ENCODE measurements around the gene GSK3A. TPM values are rescaled to one million over a fixed set of nuclear protein-coding genes. Genes with fewer than 3 reads are reported as not detected.

GSK3A gene
- total and polyA plus RNA-seq, 9 of the 15 experiments (the other 6 are each of a cell fraction or from before 2014, with no cell fraction given): 0.62 to 90.7 (median 33.3) TPM

DNA sequence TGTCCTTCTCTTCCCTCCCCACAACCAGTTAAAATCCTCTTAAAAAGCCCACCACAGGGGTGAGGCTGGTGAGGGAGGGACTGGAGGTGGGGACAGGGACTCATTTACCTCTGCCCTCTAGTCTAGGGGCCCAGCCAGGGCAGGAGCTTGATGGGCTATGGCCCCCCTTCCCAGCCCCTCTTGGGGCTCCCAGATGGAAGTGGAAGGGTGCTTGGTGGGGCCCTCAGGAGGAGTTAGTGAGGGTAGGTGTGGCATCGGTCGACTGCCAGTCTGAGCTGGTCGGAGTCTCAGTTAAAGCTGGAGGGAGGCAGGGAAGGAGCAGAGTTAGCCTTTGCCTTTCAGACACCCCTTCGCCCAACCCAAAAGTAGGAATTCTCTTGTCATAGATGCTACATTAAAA, 11.8 kb downstream of the GSK3A start:
- peaks cover 97% of the 10 kb centered on the region for H3K36me3 ChIP-seq (ENCODE audit: control insufficient read depth, insufficient read depth, low read length)
- ChIA-PET POLR2A (interaction anchor here (2.9 to 7.2 kb wide), 2 partner anchors 9 to 11 kb away, joined by 28 to 116 read pairs; partner anchors contain the start of genes GSK3A and ZNF526), CTCF (ENCODE audit: low intra/inter-chr PET ratio) (no interaction called here)
- DNase-seq (ENCODE audit: extremely low read depth in 1 of 4, low spot score in 3 of 4) (peak in 1 of 4 experiments; percentile 48), FAIRE-seq (no peak), ATAC-seq (no peak)
- H3K9me3 ChIP-seq (replicated peaks; ENCODE audit: control insufficient read depth, insufficient read depth, low read depth, low read length): no peaks in the 10 kb centered on the region
- H3K27ac ChIP-seq (ENCODE audit: extremely low read depth, low read depth, low read length): peak overlapping the region; percentile 75; the same call in 1 of the 3 replicates
- H3K9ac ChIP-seq (ENCODE audit: insufficient read depth in 1 of 2, low read depth in 2 of 2, low read length in 2 of 2): peak overlapping the region in 1 of 2 experiments; percentile 77; a peak in 1 of 4 replicates
- no peak overlapping the region for H2AFZ ChIP-seq (ENCODE audit: low read depth, low read length)
- peaks cover 40% of the 10 kb centered on the region for H3K79me2 ChIP-seq (ENCODE audit: control insufficient read depth, insufficient read depth, low read length)
- H3K4me2 ChIP-seq (ENCODE audit: insufficient read depth, low read length): no peak overlapping the region
- peaks cover 3% of the 10 kb centered on the region for H3K9me1 ChIP-seq (ENCODE audit: control insufficient read depth, insufficient read depth, low read length)
- H3K4me3 ChIP-seq: no peak overlapping the region
- TF ChIP-seq ZNF507 (tag; conservative IDR thresholded peaks at IDR 0.05): no peak
- TF ChIP-seq RBFOX2 (IDR thresholded peaks at IDR 0.05; ENCODE audit: low read depth, low read length): peak; percentile 32; the same call in 1 of the 2 replicates
- TF ChIP-seq POLR2G (IDR thresholded peaks at IDR 0.05; ENCODE audit: low read depth, low read length): 0 out of 2 replicates have a peak, but pooled peaks have one; percentile 28
- in situ Hi-C loops (cut with MboI) (no loop called here), intact Hi-C loops (cut with micrococcal nuclease) (no loop called here)
- peaks cover 34% of the 10 kb centered on the region for H4K20me1 ChIP-seq (replicated peaks; ENCODE audit: control insufficient read depth, insufficient read depth, low read length)
- 100% methylated on average over 4 of the region's 4 CpGs for WGBS (ENCODE audit: insufficient coverage, low coverage, missing lambda C conversion rate)
- H3K4me1 ChIP-seq (replicated peaks in 1 of 2; ENCODE audit: control insufficient read depth in 2 of 2, insufficient read depth in 2 of 2, low read length in 2 of 2): peaks cover 21 to 35% of the 10 kb centered on the region in 2 experiments
- BruUV-seq (replicated peaks): no TSS peak
- no peaks in the 10 kb centered on the region for H3K27me3 ChIP-seq (ENCODE audit: control insufficient read depth in 2 of 2, insufficient read depth in 2 of 2, low read length in 2 of 2)

DNA sequence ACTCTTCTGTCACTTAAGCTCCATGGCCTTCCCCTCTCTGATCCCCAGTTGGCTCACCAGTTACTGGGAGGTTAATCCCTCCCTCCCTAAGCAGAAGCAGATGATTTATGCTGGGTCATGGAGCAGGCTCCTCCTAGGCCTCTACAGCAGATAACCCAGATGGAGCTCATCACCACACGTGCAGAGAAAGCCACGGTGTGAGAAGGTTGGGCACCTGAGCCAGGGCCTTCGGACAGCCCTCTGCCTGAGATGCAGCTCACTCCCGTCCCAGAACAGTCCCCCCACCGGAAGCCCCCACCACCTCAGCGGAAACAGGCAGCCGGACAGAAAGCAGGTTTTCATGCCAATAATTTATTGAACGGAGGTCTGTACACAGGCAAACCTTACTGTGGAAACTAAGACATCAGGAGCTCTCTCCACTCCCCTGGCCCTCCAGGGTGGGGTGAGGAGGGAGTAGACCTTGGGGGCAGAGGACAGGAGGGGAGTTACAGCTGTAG, 12.5 kb downstream of the GSK3A start:
- DNase-seq (ENCODE audit: extremely low read depth in 1 of 4, low spot score in 3 of 4) (peak in 2 of 4 experiments; percentile 86 to 89), ATAC-seq (peak; percentile 94), FAIRE-seq (peak; percentile 99)
- H2AFZ ChIP-seq (ENCODE audit: low read depth, low read length): no peak overlapping the region
- peak overlapping the region; percentile 69 for H3K4me2 ChIP-seq (ENCODE audit: insufficient read depth, low read length)
- peaks cover 34% of the 10 kb centered on the region for H4K20me1 ChIP-seq (replicated peaks; ENCODE audit: control insufficient read depth, insufficient read depth, low read length)
- H3K4me3 ChIP-seq: no peak overlapping the region
- intact Hi-C loops (cut with micrococcal nuclease): loop anchor here (5.0 kb wide), 1 partner anchor 48 kb away; no protein-coding TSS in a partner anchor
- in situ Hi-C loops (cut with MboI): no loop called here
- WGBS (ENCODE audit: insufficient coverage, low coverage, missing lambda C conversion rate): 9% methylated on average over 8 of the region's 8 CpGs
- H3K9me3 ChIP-seq (replicated peaks; ENCODE audit: control insufficient read depth, insufficient read depth, low read depth, low read length): no peaks in the 10 kb centered on the region
- H3K9ac ChIP-seq (ENCODE audit: insufficient read depth in 1 of 2, low read depth in 2 of 2, low read length in 2 of 2): peak overlapping the region; percentile 37 to 74
- BruUV-seq (replicated peaks): no TSS peak
- peaks cover 97% of the 10 kb centered on the region for H3K36me3 ChIP-seq (ENCODE audit: control insufficient read depth, insufficient read depth, low read length)
- ChIA-PET POLR2A (interaction anchor here (0.6 to 7.2 kb wide), 4 partner anchors 10 to 17 kb away, joined by 3 to 116 read pairs (median 16); partner anchors contain the start of genes DEDD2, GSK3A and ZNF526), CTCF (ENCODE audit: low intra/inter-chr PET ratio) (no interaction called here)
- peaks cover 39% of the 10 kb centered on the region for H3K79me2 ChIP-seq (ENCODE audit: control insufficient read depth, insufficient read depth, low read length)
- peaks cover 3% of the 10 kb centered on the region for H3K9me1 ChIP-seq (ENCODE audit: control insufficient read depth, insufficient read depth, low read length)
- H3K27ac ChIP-seq (ENCODE audit: extremely low read depth, low read depth, low read length): peak overlapping the region; percentile 75
- H3K4me1 ChIP-seq (replicated peaks in 1 of 2; ENCODE audit: control insufficient read depth in 2 of 2, insufficient read depth in 2 of 2, low read length in 2 of 2): peaks cover 21 to 40% of the 10 kb centered on the region in 2 experiments
- no peaks in the 10 kb centered on the region for H3K27me3 ChIP-seq (ENCODE audit: control insufficient read depth in 2 of 2, insufficient read depth in 2 of 2, low read length in 2 of 2)
- TF ChIP-seq XRCC3 (IDR thresholded peaks at IDR 0.05) (no peak), U2AF2 (optimal IDR thresholded peaks at IDR 0.05; ENCODE audit: low read depth, low read length) (no peak), ZNF274 (IDR thresholded peaks at IDR 0.05; ENCODE audit: borderline replicate concordance, low read depth, low read length) (no peak), E2F3 (CRISPR knock-in tag; IDR thresholded peaks at IDR 0.05) (no peak), GTF2F1 (IDR thresholded peaks at IDR 0.05; ENCODE audit: low read depth, low read length) (peak; percentile 40; the same call in 1 of the 2 replicates), POLR2H (tag; IDR thresholded peaks at IDR 0.05; ENCODE audit: low read depth) (no peak), PCBP1 (IDR thresholded peaks at IDR 0.05; ENCODE audit: low read depth, low read length, poor library complexity, severe bottlenecking) (no peak), EHMT2 (IDR thresholded peaks at IDR 0.05) (0 out of 2 replicates have a peak, but pooled peaks have one; percentile 31), KLF1 (tag; IDR thresholded peaks at IDR 0.05) (no peak), KLF16 (IDR thresholded peaks at IDR 0.05) (no peak), FOXP1 (CRISPR knock-in tag; IDR thresholded peaks at IDR 0.05) (no peak), DDX20 (tag; IDR thresholded peaks at IDR 0.05; ENCODE audit: low read depth) (no peak), POLR2G (IDR thresholded peaks at IDR 0.05; ENCODE audit: low read depth, low read length) (no peak)
- TF ChIP-seq, protein P1, sequence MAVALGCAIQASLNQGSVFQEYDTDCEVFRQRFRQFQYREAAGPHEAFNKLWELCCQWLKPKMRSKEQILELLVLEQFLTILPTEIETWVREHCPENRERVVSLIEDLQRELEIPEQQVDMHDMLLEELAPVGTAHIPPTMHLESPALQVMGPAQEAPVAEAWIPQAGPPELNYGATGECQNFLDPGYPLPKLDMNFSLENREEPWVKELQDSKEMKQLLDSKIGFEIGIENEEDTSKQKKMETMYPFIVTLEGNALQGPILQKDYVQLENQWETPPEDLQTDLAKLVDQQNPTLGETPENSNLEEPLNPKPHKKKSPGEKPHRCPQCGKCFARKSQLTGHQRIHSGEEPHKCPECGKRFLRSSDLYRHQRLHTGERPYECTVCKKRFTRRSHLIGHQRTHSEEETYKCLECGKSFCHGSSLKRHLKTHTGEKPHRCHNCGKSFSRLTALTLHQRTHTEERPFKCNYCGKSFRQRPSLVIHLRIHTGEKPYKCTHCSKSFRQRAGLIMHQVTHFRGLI (CRISPR knock-in tag; IDR thresholded peaks at IDR 0.05): no peak
